K562 (cell line): ENCODE measurements around the gene ARL5C. TPM values are rescaled to one million over a fixed set of nuclear protein-coding genes. Genes with fewer than 3 reads are reported as not detected.

Experiments
- CBX8 ChIP-seq: fragments of 200-600 bp; sonication (generic); IDR thresholded peaks from 2 replicates; pipeline ENCODE4 v1.6.1; 2012; ENCODE audit warnings: borderline replicate concordance, mixed run types, low read depth, mild to moderate bottlenecking, moderate library complexity, mixed read lengths, low read length, control low read depth, inconsistent platforms; ENCODE audit not compliant: poor library complexity, severe bottlenecking; ENCODE audit errors: extremely low read depth
- DPF2 ChIP-seq: fragments of 450-650 bp; IDR thresholded peaks from 2 replicates; pipeline ENCODE4 v1.6.1; 2016
- E2F1 ChIP-seq: sonication (generic); formaldehyde crosslinking; IDR thresholded peaks from 2 replicates; pipeline ENCODE4 v1.8.1; 2023; ENCODE audit warnings: mild to moderate bottlenecking, missing genetic modification reagents, moderate library complexity
- FOXM1 ChIP-seq, 2 experiments: fragments of 450-650 bp in 1 of 2; sonication (generic) in 1 of 2; formaldehyde crosslinking in 1 of 2; IDR thresholded peaks; 2 replicates each; pipeline versions ENCODE4 v1.6.1 to v1.9.0; 2017 to 2022; ENCODE audit warnings: low read depth in 2 of 2, mild to moderate bottlenecking in 2 of 2, missing genetic modification reagents in 1 of 2, moderate library complexity in 1 of 2
- GMEB1 ChIP-seq: fragments of 250-450 bp; sonication (Bioruptor Pico); IDR thresholded peaks from 2 replicates; pipeline ENCODE4 v1.4.0; 2020; ENCODE audit warnings: mild to moderate bottlenecking
- HMG20B ChIP-seq: fragments of 250-450 bp; sonication (Bioruptor Pico); IDR thresholded peaks from 2 replicates; pipeline ENCODE4 v1.5.0; 2021; ENCODE audit warnings: mild to moderate bottlenecking
- KDM4B ChIP-seq, 2 experiments: fragments of 450-650 bp in 1 of 2; sonication (generic) in 1 of 2; IDR thresholded peaks; 2 replicates each; pipeline ENCODE4 v1.6.1; 2016 to 2017; ENCODE audit warnings: borderline replicate concordance in 2 of 2, antibody characterized with exemption in 1 of 2, low read depth in 1 of 2, mild to moderate bottlenecking in 1 of 2
- LARP7 ChIP-seq: fragments of 450-650 bp; IDR thresholded peaks from 2 replicates; pipeline ENCODE4 v1.6.1; 2016
- MLLT1 ChIP-seq, 2 experiments: fragments of 450-650 bp; IDR thresholded peaks; 2 replicates each; pipeline ENCODE4 v1.6.1; 2016
- PML ChIP-seq: IDR thresholded peaks from 2 replicates; pipeline ENCODE4 v1.6.1; 2012; ENCODE audit warnings: low read length, inconsistent platforms
- RAD51 ChIP-seq: fragments of 450-650 bp; IDR thresholded peaks from 2 replicates; pipeline ENCODE4 v1.7.1; 2016; ENCODE audit warnings: low read depth, mild to moderate bottlenecking, borderline replicate concordance
- RBM17 ChIP-seq: fragments of 200-400 bp; formaldehyde crosslinking; IDR thresholded peaks from 2 replicates; pipeline ENCODE4 v1.6.1; 2017; ENCODE audit warnings: low read depth, mild to moderate bottlenecking, low read length, borderline replicate concordance
- RFX1 ChIP-seq: fragments of 450-650 bp; IDR thresholded peaks from 2 replicates; pipeline ENCODE4 v1.6.1; 2016; ENCODE audit warnings: mild to moderate bottlenecking, moderate library complexity
- SP1 ChIP-seq: sonication (generic); formaldehyde crosslinking; IDR thresholded peaks from 2 replicates; pipeline ENCODE4 v1.8.1; 2022; ENCODE audit warnings: mild to moderate bottlenecking, missing genetic modification reagents
- SUPT5H ChIP-seq: fragments of 450-650 bp; IDR thresholded peaks from 2 replicates; pipeline ENCODE4 v1.6.1; 2016
- ZFPM2 ChIP-seq: fragments of 250-450 bp; sonication (Bioruptor Pico); IDR thresholded peaks from 2 replicates; pipeline ENCODE4 v1.5.1; 2022; ENCODE audit warnings: mild to moderate bottlenecking
- ZNF197 ChIP-seq: fragments of 200-800 bp; sonication (Bioruptor generic); IDR thresholded peaks from 2 replicates; pipeline ENCODE4 v1.6.1; 2016; ENCODE audit warnings: low read depth, missing genetic modification characterization, missing compliant biosample characterization
- ZNF239 ChIP-seq: fragments of 250-450 bp; sonication (Bioruptor Pico); IDR thresholded peaks from 2 replicates; pipeline ENCODE4 v1.4.0; 2020; ENCODE audit warnings: mild to moderate bottlenecking
- ZNF311 ChIP-seq: fragments of 250-450 bp; sonication (Bioruptor Pico); IDR thresholded peaks from 2 replicates; pipeline ENCODE4 v1.4.0; 2020; ENCODE audit warnings: mild to moderate bottlenecking, moderate library complexity
- ZNF589 ChIP-seq: fragments of 200-800 bp; sonication (Bioruptor generic); IDR thresholded peaks from 2 replicates; pipeline ENCODE4 v1.6.1; 2016; ENCODE audit warnings: low read depth, missing genetic modification characterization, missing compliant biosample characterization
- ZNF668 ChIP-seq: fragments of 250-450 bp; sonication (Bioruptor Pico); IDR thresholded peaks from 2 replicates; pipeline ENCODE4 v1.8.0; 2022; ENCODE audit warnings: mild to moderate bottlenecking, inconsistent platforms
- polyA plus RNA-seq, 8 experiments: library from polyadenylated mRNA; depleted of rRNA in 4 of 8; stranded (reverse) in 5 of 8; unstranded in 3 of 8; fragments of >200 nt; fragmentation: Nextera tagmentation in 2 of 8; fragmentation: Illumina TruSeq in 1 of 8; extraction: Ambion mirVana in 2 of 8; extraction: Trizol in 1 of 8; gene quantifications; 2 replicates each; pipeline versions ENCODE4 v1.2.1 to v1.2.3, GENCODE V29; 2011 to 2014; ENCODE audit warnings: inconsistent platforms in 1 of 8, missing spikeins in 1 of 8
- total RNA-seq, 7 experiments: library from RNA; depleted of rRNA in 6 of 7; stranded (reverse); fragments of >200 nt in 6 of 7; fragmentation: Illumina TruSeq in 2 of 7; extraction: Trizol in 2 of 7; gene quantifications; 2 replicates each; pipeline versions ENCODE4 v1.2.1 to v1.2.3, GENCODE V29; 2011 to 2021; ENCODE audit warnings: low replicate concordance in 1 of 7

Gene ARL5C
- total and polyA plus RNA-seq, 9 of the 15 experiments (the other 6 are each of a cell fraction or from before 2014, with no cell fraction given), result not detected

GRCh38 chr17:39153599-39154051 is 12.3 kb downstream of the ARL5C start (continued):
- TF ChIP-seq ZNF311 (CRISPR knock-in tag) (no peak), SP1 (CRISPR knock-in tag) (no peak), ZFPM2 (CRISPR knock-in tag) (no peak), E2F1 (no peak), ZNF668 (CRISPR knock-in tag) (no peak), GMEB1 (no peak; the same call in 1 of the 2 replicates), RFX1 (no peak), SUPT5H (no peak), PML (0 out of 2 replicates have a peak, but pooled peaks have one; percentile 20), FOXM1 (IDR thresholded peaks at IDR 0.05; ENCODE audit: low read depth) (no peak), FOXM1 (CRISPR knock-in tag; IDR thresholded peaks at IDR 0.05; ENCODE audit: low read depth) (no peak), ZNF589 (no peak), MLLT1 (IDR thresholded peaks at IDR 0.05) (no peak), ZNF197 (CRISPR knock-in tag) (no peak), RBM17 (no peak), CBX8 (no peak), DPF2 (no peak), RAD51 (no peak), KDM4B (IDR thresholded peaks at IDR 0.05; ENCODE audit: borderline replicate concordance in 2 of 2, low read depth in 1 of 2) (no peak), HMG20B (CRISPR knock-in tag) (no peak), LARP7 (no peak), ZNF239 (CRISPR knock-in tag) (no peak)
